SJSA1 (cell line): Measurements from ENCODE around the gene SUZ12. TPM values are rescaled to one million over a fixed set of nuclear protein-coding genes. Genes with fewer than 3 reads are reported as not detected.
"Not testable (repeated sequence)": the region's sequence is repeated elsewhere in the genome, so short reads cannot be mapped to it uniquely, and the experiment has no call there.

Experiments used
- DNase-seq, 2 experiments: peaks; one replicate each; pipeline ENCODE4 v3.0.0-alpha.2; 2015 to 2020; ENCODE audit warnings: low spot score in 2 of 2, low read depth in 1 of 2
- H3K27ac ChIP-seq: fragments of 250-450 bp; sonication (Bioruptor Pico); 2 replicates; pipeline ENCODE4 v1.5.1; 2020; ENCODE audit warnings: mild to moderate bottlenecking, moderate library complexity
- H3K27me3 ChIP-seq: fragments of 250-450 bp; sonication (Bioruptor Pico); replicated peaks from 2 replicates; pipeline ENCODE4 v1.5.1; 2020; ENCODE audit warnings: mild to moderate bottlenecking, moderate library complexity
- H3K36me3 ChIP-seq: fragments of 250-450 bp; sonication (Bioruptor Pico); 2 replicates; pipeline ENCODE4 v1.5.1; 2020; ENCODE audit warnings: mild to moderate bottlenecking
- H3K4me1 ChIP-seq: fragments of 250-450 bp; sonication (Bioruptor Pico); replicated peaks from 2 replicates; pipeline ENCODE4 v1.6.1; 2021; ENCODE audit warnings: mild to moderate bottlenecking
- H3K4me3 ChIP-seq: fragments of 250-450 bp; sonication (Bioruptor Pico); 2 replicates; pipeline ENCODE4 v1.5.1; 2020; ENCODE audit warnings: mild to moderate bottlenecking
- H3K9me3 ChIP-seq: fragments of 250-450 bp; sonication (Bioruptor Pico); replicated peaks from 2 replicates; pipeline ENCODE4 v1.5.1; 2020; ENCODE audit warnings: mild to moderate bottlenecking
- total RNA-seq: library from RNA; depleted of rRNA; stranded (reverse); fragments of >200 nt; shearing (Covaris generic); gene quantifications from 2 replicates; pipeline ENCODE4 v1.2.3, GENCODE V29; 2014

The SUZ12 gene
- total RNA-seq, 1 experiment from 2014 or later: 33.6 TPM

DNA sequence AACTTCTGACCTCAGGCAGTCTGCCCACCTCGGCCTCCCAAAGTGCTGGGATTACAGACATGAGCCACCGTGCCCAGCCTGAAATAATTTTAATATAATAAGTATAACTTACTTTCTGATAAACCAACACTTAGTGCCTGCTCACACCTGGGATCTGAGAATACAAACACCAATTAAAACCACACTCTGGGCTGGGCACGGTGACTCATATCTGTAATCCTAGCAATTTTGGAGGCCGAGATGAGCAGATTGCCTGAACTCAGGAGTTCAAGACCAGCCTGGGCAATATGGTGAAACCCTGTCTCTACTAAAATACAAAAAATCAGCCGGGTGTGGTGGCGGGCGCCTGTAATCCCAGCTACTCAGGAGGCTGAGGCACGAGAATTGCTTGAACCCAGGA lies 55.0 kb downstream of the SUZ12 start:
- not testable (repeated sequence) for H3K4me1 ChIP-seq, DNase-seq, H3K9me3 ChIP-seq, H3K27ac ChIP-seq, H3K4me3 ChIP-seq, H3K27me3 ChIP-seq
- H3K36me3 ChIP-seq: peaks cover 95% of the 10 kb centered on the region

GRCh38 chr17:31997005-31997404 lies 60.2 kb downstream of the SUZ12 start:
- no peak overlapping the region for H3K4me3 ChIP-seq
- DNase-seq: no peak
- H3K27ac ChIP-seq: no peak overlapping the region
- no peaks in the 10 kb centered on the region for H3K4me1 ChIP-seq
- H3K27me3 ChIP-seq: no peaks in the 10 kb centered on the region
- peaks cover 89% of the 10 kb centered on the region for H3K36me3 ChIP-seq
- no peaks in the 10 kb centered on the region for H3K9me3 ChIP-seq

GRCh38 chr17:32006957-32007462 lies 70.2 kb downstream of the SUZ12 start, which contains the start of gene LRRC37B:
TSS of gene LRRC37B (plus strand) at chr17:32007383. CDS start at chr17:32021393, 14,010 bp downstream.
- Histone ChIP-seq H3K36me3 (peaks cover 5% of the 10 kb centered on the region), H3K4me3 (peak within 1 kb of the TSS; percentile 96), H3K9me3 (peaks cover 5% of the 10 kb centered on the region), H3K27ac (peak within 1 kb of the TSS; percentile 31; the same call in 1 of the 2 replicates), H3K4me1 (peaks cover 6% of the 10 kb centered on the region; the same call in 1 of the 2 replicates), H3K27me3 (no peaks in the 10 kb centered on the region)
- peak; percentile 79 to 86 for DNase-seq

DNA sequence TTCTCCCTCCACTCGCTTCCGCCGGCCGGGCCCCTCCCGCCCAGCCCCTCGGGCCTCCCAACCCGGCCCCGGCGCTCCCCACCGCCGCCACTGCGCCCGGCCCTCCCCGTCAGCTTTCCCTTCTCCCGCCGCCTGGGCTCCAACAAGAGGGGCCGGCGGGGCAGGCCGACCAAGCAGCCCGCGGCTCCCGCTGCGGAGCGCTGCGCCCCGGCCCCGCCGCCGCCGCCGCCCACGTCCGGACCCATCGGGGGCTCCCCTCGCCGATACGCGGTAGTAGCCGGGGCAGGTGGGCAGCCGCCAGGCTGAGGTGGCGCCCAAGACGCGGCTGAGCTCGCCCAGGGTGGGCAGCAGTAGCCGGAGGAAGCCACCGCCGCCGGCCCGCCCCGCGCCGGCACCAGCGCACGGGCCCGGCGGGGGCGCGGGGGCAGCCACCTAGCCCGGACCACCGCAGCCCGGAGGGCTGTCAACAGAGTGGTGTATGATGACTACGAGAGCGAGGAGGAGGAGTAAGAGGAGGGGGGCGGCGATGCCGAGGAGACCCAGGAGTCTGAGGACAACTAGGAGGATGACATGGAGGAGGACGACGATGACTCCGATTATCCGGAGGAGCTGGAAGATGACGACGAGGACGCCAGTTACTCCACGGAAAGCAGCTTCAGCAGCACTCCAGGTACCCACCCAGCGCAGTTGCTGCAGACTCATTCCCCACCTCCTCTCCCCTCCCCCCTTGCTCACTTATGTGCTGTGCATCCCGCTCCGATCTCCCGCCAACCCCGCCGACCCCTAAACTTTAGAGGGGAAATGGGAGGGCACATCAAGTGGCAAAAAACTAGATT lies 70.9 kb downstream of the SUZ12 start:
- Histone ChIP-seq H3K27me3 (no peaks in the 10 kb centered on the region), H3K36me3 (peaks cover 5% of the 10 kb centered on the region), H3K4me3 (peak overlapping the region; percentile 96), H3K27ac (peak overlapping the region; percentile 31; the same call in 1 of the 2 replicates), H3K9me3 (peaks cover 5% of the 10 kb centered on the region), H3K4me1 (peaks cover 6% of the 10 kb centered on the region; the same call in 1 of the 2 replicates)
- DNase-seq: peak in 1 of 2 experiments; percentile 27

DNA sequence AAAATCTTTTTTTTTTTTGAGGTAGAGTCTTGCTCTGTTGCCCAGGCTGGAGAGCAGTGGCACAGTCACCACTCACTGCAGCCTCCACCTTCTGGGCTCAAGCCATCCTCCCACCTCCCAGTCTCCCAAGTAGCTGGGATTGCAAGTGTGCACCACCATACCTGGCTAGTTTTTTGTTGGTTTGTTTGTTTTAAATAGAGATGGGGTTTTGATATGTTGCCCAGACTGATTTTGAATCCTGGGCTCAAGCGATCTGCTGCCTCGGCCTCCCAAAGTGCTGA lies 72.4 kb downstream of the SUZ12 start:
- H3K36me3 ChIP-seq: peaks cover 5% of the 10 kb centered on the region
- H3K4me3 ChIP-seq: no peak overlapping the region
- DNase-seq: no peak
- peaks cover 6% of the 10 kb centered on the region; the same call in 1 of the 2 replicates for H3K4me1 ChIP-seq
- no peaks in the 10 kb centered on the region for H3K27me3 ChIP-seq
- peaks cover 5% of the 10 kb centered on the region for H3K9me3 ChIP-seq
- H3K27ac ChIP-seq: no peak overlapping the region

DNA sequence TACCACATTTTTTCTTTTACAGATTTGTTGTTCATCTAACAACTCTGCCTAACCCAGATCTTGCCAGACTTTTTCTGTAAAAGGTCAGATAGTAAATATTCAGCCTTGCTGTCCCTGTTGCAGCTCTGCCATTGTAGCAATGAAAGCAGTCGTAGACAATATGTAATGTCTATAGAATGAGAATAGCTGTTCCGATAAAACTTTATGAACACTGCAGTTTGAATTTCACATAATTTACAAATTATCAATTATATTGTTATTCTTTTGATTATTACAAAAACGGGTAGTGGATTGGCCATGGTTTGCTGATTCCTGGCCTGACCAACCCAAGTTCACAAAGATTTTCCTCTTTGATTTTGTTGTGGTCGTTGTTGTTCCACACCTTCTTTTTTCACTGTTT lies 73.3 kb downstream of the SUZ12 start:
- H3K4me3 ChIP-seq: no peak overlapping the region
- DNase-seq: no peak

GRCh38 chr17:32015245-32016013 lies 78.6 kb downstream of the SUZ12 start:
- no peaks in the 10 kb centered on the region for H3K27me3 ChIP-seq
- peaks cover 5% of the 10 kb centered on the region; the same call in 1 of the 2 replicates for H3K4me1 ChIP-seq
- 0 out of 2 replicates have a peak, but pooled peaks cover 2% of the 10 kb centered on the region for H3K36me3 ChIP-seq
- peak in 1 of 2 experiments; percentile 11 for DNase-seq
- H3K27ac ChIP-seq: no peak overlapping the region
- no peak overlapping the region for H3K4me3 ChIP-seq
- no peaks in the 10 kb centered on the region for H3K9me3 ChIP-seq

More for the DNA sequence above, 73.3 kb downstream of the SUZ12 start:
- Histone ChIP-seq H3K27me3 (no peaks in the 10 kb centered on the region), H3K27ac (no peak overlapping the region), H3K36me3 (peaks cover 5% of the 10 kb centered on the region), H3K4me1 (peaks cover 6% of the 10 kb centered on the region), H3K9me3 (peaks cover 5% of the 10 kb centered on the region)

- no peak overlapping the region for H3K27ac ChIP-seq
- H3K4me3 ChIP-seq: no peak overlapping the region
- H3K9me3 ChIP-seq: no peaks in the 10 kb centered on the region
- no peaks in the 10 kb centered on the region for H3K27me3 ChIP-seq
- 0 out of 2 replicates have a peak, but pooled peaks cover 2% of the 10 kb centered on the region for H3K36me3 ChIP-seq
- no peak for DNase-seq
- peaks cover 5% of the 10 kb centered on the region; the same call in 1 of the 2 replicates for H3K4me1 ChIP-seq
These were observed 79.4 kb downstream of the SUZ12 start for GRCh38 chr17:32016231-32016630.

DNA sequence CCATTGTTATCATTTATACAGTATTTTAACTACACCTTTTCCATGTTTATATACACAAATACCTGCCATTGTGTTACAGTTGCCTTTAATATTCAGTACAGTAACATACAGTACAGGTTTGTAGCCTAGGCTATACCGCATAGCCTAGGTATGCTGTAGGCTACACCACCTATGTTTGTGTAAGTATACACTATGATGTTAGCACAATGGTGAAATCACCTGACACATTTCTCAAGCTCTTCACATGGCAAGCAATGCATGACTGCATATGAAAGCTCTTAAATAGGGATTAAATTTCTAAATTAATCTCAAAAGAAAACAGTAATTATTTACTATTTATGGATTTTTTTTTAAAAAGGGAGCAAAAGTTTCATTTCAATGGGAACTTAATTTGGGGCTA lies 82.4 kb downstream of the SUZ12 start:
- DNase-seq: no peak
- Histone ChIP-seq H3K27ac (no peak overlapping the region), H3K4me3 (no peak overlapping the region), H3K36me3 (peaks cover 5% of the 10 kb centered on the region; the same call in 1 of the 2 replicates), H3K9me3 (no peaks in the 10 kb centered on the region), H3K4me1 (peaks cover 5% of the 10 kb centered on the region; the same call in 1 of the 2 replicates), H3K27me3 (no peaks in the 10 kb centered on the region)

GRCh38 chr17:32020943-32021614 lies 84.3 kb downstream of the SUZ12 start:
- Histone ChIP-seq H3K4me1 (no peaks in the 10 kb centered on the region), H3K27me3 (no peaks in the 10 kb centered on the region), H3K9me3 (no peaks in the 10 kb centered on the region), H3K4me3 (no peak overlapping the region), H3K27ac (no peak overlapping the region), H3K36me3 (peaks cover 5% of the 10 kb centered on the region; the same call in 1 of the 2 replicates)
- no peak for DNase-seq

DNA sequence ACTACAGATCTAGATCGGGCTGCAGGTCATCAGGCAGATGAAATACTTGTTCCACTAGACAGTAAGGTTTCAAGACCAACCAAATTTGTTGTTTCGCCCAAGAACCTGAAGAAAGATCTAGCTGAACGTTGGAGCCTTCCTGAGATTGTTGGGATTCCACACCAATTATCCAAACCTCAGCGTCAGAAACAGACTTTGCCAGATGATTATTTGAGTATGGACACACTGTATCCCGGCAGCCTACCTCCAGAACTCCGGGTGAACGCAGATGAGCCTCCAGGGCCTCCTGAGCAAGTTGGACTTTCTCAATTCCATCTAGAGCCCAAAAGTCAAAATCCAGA lies 84.8 kb downstream of the SUZ12 start:
- Histone ChIP-seq H3K4me3 (no peak overlapping the region), H3K27me3 (no peaks in the 10 kb centered on the region), H3K27ac (no peak overlapping the region), H3K36me3 (peaks cover 5% of the 10 kb centered on the region; the same call in 1 of the 2 replicates), H3K4me1 (no peaks in the 10 kb centered on the region), H3K9me3 (no peaks in the 10 kb centered on the region)
- no peak for DNase-seq

DNA sequence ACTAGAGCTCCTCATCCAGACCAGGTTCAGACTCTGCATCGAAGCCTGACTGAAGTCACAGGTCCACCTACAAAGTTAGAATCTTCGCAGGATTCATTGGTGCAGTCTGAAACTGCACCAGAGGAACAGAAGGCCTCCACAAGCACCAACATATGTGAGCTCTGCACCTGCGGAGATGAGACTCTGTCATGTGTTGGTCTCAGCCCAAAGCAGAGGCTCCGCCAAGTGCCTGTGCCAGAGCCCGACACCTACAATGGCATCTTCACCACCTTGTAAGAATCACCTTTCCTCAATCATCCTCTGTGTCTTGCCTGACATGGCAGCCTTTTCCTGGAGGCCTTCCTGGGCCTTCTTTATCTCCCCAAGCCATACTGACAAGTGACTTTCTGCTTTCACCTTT lies 85.7 kb downstream of the SUZ12 start:
- H3K36me3 ChIP-seq, H3K27ac ChIP-seq, H3K4me3 ChIP-seq, H3K4me1 ChIP-seq, H3K9me3 ChIP-seq, H3K27me3 ChIP-seq, DNase-seq: not testable (repeated sequence)

DNA sequence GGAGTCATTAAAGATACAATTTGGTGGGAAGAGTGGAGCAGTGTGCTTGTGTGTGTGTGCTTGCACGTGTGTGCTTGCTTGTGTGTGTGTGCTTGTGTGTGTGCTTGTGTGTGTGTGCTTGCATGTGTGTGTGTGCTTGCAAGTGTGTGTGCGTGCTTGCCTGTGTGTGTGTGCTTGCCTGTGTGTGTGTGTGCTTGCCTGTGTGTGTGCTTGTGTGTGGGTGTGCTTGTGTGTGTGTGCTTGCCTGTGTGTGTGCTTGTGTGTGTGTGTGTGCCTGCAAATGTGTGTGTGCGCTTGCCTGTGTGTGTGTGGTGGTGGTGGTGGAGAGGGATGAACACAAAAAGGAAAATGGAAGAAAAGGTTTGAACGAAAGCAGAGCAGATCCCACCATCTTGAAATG lies 90.5 kb downstream of the SUZ12 start:
- not testable (repeated sequence) for H3K4me1 ChIP-seq, H3K9me3 ChIP-seq, H3K4me3 ChIP-seq, DNase-seq, H3K27ac ChIP-seq, H3K36me3 ChIP-seq, H3K27me3 ChIP-seq
